ENCODE measurements around the gene AQP12B.
"Not testable (repeated sequence)": the region's sequence is repeated elsewhere in the genome, so short reads cannot be mapped to it uniquely, and the experiment has no call there.

Gene AQP12B

GRCh38 chr2:240682431-240683224 is at the start of gene AQP12B:
Gene AQP12B, minus strand, starts transcription at chr2:240682885. Its CDS starts 48 bp downstream, at chr2:240682837.
- not testable (repeated sequence) for DNase-seq (ENCODE audit: low read depth in 1 of 2, low spot score in 1 of 2)

DNA sequence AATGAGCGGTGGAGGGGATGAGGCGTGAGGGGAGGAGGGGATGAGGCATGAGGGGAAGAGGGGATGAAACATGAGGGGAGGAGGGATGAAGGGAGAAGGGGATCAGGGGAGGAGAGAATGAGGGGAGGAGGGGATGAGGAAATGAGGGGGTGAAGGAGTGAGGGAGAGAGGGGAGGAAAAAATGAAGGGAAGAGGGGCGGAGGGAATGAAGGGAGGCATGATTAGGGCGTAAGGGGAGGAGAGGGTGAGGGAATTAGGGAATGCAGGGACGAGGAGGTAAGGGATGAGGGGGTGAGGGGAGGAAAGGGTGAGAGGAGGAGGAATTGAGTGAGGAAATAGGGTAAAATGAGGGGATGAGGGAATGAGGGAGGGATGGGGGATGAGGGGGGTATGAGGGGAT is 49.5 kb upstream of the AQP12B start:
- no peak for DNase-seq (ENCODE audit: low read depth in 1 of 2, low spot score in 1 of 2)

DNA sequence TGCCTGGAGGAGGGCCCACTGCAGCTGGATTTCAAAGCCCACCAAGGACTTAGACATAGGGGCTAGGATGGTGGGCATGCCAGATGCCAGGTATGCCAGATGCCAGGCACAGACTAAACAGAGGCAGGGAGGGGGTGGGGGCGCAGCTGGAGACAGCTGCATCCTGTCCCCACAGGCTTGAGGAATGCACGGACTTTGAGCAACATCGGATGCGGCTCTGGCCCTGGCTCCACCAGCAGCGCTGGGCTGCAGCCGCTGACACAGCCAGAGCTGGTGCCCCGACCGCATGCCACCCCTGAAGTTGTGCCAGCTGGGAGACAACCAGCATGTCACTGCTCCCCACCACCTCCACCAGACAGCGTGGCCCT is 48.5 kb upstream of the AQP12B start:
- no peak for DNase-seq (ENCODE audit: low read depth in 1 of 2, low spot score in 1 of 2)

DNA sequence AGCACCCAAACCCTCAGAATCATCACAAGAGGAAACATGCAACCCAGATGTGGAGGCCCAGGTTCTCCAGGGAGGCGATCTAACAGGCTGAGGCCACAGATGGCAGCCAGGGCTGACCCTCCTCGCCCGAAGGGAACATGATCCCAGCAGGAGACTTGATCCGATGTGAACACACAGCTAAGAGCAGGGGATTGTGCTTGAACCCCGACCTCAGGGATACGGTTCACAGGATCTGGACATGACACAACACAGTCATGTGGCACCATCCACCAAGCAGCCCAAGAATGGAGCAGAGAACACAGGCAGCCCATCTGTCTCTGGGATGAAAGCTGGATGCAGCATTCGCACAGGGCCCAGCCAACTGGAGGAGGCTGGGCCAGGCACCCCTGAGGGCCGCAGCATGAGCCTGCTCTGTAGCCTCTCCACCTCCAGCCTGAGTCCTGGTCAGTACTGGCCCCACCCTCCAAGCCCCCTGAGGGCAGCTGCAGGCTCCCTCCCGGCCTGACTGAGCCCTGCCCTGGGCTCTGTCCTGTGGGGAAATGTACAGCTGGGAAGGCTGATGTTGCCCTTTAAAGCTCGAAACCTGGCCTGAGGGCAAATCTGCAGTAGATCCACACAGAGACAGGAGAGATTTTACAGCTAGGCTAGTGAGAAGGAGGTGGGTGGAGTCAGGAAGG is 48.0 kb upstream of the AQP12B start:
- no peak for DNase-seq (ENCODE audit: low read depth in 1 of 2, low spot score in 1 of 2)

DNA sequence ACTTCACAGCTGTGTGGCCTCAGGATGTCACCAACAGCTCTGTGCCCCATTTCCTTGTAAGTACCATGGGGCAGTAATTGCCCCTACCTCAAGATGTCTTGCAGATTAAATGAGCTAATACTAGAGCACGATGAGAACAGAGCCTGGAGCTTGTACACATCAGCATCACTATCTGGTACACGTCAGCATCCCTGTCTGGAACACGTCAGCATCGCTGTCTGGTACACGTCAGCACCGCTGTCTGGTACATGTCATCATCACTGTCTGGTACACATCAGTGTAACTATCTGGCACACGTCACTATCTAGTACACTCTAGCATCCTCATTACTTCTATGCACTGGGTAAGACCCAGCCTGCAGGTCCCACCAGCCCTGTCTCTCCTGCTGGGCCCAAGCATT is 46.1 kb upstream of the AQP12B start:
- no peak for DNase-seq (ENCODE audit: low read depth in 1 of 2, low spot score in 1 of 2)

DNA sequence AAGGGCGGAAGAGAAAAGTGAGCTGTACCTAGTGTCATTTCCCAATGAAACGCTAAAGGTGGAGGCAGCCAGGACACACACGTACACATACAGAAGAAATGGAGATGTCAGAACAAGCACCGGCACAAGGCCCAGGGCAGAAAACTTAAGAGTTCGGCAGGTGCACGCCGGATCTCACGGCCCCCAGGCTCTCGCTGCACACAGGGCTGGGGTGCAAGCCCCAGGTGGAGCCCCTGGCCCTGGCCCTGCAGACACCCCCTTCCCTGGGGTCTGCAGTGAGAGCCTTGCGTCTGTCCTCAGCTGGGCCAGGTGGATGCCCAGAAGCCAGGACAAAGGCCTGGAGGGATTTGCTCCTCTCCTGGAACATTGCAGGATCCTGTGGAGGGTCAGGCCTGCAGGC is 45.7 kb upstream of the AQP12B start:
- no peak for DNase-seq (ENCODE audit: low read depth in 1 of 2, low spot score in 1 of 2)

- DNase-seq (ENCODE audit: low read depth in 1 of 2, low spot score in 1 of 2) = no peak
These were observed 45.2 kb upstream of the AQP12B start for GRCh38 chr2:240727913-240728312.

GRCh38 chr2:240727439-240727838 is 44.8 kb upstream of the AQP12B start:
- no peak for DNase-seq (ENCODE audit: low read depth in 1 of 2, low spot score in 1 of 2)

DNA sequence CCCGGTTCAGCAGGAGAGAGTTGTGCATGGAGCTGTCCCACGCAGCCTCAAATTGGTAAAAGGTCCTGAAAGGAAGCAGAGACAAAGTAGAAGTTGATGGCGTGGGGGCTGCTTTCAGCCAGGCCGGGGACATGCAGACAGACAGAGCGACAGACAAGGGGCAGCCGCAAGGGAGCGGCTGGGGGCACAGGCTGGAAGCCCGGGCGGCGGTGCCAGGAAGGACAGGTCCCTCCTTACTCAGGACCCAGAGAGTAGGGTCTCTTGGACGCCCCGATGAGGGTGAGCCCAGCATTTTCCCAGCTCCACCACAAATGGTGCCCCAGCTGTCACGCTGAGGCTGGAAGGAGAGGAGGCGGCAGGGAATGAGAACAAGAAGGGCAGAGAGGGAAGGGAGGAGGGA is 44.2 kb upstream of the AQP12B start:
- DNase-seq (ENCODE audit: low read depth in 1 of 2, low spot score in 1 of 2) = no peak

DNA sequence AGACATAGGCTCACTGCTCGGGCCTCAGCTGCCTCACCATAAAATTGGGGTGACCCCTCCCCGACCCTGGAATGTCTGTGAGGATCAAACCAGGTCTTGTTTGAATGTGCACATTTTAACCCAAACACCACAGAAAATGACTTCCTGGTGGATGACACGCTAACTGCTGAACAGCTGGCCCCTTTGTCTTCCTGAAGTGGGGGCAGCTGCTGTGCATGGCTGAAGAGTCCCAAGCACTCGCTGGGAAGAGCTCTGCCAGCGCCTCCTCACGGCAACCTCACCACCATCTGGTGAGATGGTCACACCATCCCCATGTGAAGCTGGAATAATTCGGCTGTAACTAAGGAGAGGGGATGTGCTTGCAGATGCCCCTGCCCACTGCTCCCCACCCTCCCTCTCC is 43.0 kb upstream of the AQP12B start:
- no peak for DNase-seq (ENCODE audit: low read depth in 1 of 2, low spot score in 1 of 2)

GRCh38 chr2:240725266-240725665 is 42.6 kb upstream of the AQP12B start:
- DNase-seq (ENCODE audit: low read depth in 1 of 2, low spot score in 1 of 2) = no peak

GRCh38 chr2:240724431-240724830 is 41.7 kb upstream of the AQP12B start:
- DNase-seq (ENCODE audit: low read depth in 1 of 2, low spot score in 1 of 2) = no peak

GRCh38 chr2:240723851-240724250 is 41.2 kb upstream of the AQP12B start:
- DNase-seq (ENCODE audit: low read depth in 1 of 2, low spot score in 1 of 2) = no peak

DNA sequence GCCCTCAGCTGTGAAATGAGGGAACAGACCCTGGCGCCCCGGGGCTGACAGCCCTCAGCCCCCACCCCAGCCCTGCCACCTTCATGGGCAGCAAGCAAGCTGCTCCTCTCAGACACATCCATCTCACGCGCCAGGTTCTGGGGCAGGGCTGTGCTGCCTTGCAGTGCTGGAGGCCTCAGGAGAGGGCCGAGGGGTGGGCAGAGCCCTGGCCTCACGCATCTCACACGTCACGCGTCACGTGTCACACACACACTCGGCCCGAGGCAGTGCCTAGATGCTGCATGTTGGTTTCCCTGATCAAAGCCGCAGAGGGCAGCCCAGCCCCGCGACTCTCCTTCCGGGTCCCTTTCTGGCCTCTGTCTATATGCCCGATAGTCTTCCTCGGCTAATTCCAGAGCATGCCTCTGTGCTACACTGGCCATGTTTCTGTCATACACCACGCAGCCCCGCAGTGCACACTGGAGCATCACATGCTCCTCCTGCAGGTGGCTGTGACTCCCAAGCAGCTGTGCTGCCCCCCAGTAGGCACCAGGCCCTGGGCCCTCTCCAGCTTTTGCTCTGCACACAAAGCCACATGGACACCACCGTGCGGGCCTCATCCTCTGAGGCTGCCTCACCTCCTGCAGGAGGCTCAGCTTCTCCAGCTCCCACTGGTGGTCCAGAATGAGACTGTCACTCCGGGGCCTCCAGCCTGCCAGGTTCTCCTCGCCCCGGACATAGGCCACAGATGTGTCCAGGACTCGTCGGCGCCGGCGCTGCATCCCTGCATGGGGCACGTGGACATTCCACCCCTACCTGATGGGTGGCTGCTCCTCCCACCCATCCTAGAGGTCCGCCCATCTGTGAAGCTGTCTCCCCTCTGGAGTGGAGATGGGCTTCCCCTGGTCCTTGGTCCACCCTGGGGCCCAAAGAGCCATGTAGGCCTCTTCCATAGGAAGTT is 40.4 kb upstream of the AQP12B start:
- no peak for DNase-seq (ENCODE audit: low read depth in 1 of 2, low spot score in 1 of 2)

- DNase-seq (ENCODE audit: low read depth in 1 of 2, low spot score in 1 of 2) = no peak
These were observed 39.7 kb upstream of the AQP12B start for GRCh38 chr2:240722376-240722775.

GRCh38 chr2:240721596-240722180 is 39.0 kb upstream of the AQP12B start:
- no peak for DNase-seq (ENCODE audit: low read depth in 1 of 2, low spot score in 1 of 2)

GRCh38 chr2:240720686-240721595 is 38.3 kb upstream of the AQP12B start:
- DNase-seq (ENCODE audit: low read depth in 1 of 2, low spot score in 1 of 2) = no peak

DNA sequence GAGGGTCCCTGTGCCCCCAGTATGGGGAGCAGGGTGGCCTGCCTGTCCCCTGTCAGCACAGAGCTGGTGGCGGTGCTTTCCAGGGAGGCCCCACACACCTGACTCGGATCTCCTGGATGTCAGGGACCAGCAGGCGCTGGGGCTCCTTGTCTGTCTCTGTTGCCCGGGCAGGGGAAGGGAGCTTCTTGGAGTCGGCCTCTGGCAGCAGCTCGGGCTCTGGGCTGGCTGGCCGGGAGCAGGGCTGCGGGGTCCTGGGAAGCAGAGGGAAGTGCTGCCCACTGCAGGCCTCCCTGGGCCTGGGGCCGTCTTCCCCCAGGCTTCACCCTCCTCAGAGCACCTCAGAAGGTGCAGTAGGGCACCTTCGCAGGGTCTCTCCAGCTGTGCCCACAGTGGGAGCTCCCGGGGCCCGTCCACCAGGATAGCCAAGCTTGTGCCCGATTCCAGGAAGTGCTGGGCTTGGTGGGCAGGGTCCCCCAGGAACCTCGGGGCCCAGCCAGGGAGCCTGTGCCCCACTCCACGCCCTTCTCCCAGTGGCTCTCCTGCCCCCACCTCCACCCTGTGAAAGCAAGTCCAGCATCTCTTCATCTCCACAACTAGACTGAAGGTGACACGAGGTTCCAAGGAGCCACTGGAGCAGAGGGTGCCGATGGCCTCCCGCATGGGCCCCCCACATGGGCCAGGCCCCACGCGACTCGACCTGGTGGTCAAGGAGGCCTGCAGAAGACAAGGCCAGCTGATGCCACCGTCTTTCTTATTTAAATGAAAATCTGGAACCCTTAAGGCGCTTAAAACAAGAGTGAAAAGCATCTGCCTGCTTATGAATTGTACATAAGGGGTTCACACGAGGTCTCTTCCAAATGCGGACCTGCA is 37.2 kb upstream of the AQP12B start:
- no peak for DNase-seq (ENCODE audit: low read depth in 1 of 2, low spot score in 1 of 2)

DNA sequence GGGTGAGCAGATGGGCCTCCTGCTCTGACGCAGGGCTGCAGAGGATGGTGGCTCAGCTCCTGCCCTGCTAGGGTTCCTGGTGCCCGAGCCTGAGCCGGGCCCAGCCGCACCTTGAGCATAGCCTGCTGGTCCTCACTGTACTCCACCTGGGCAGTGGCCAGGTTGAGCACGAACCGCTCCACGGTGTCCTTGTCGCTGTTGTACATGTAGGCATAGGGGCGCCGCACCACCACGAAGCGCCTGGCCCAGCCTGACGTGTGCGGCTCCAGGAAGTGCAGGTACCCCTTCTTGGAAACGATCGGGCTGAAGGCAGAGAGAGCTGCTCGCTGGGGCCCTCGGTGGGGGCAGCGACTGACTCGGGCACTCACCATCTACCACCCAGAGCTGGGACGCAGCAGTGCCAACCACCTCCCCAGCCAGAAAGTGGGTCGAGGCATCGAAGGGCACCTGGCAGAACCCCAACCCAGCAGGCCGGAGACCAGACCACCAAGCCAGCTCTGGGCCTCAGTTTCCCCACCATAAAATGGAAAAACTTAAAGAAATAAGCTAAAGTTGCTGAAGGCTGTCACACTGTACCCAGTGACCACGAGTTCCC is 36.3 kb upstream of the AQP12B start:
- no peak for DNase-seq (ENCODE audit: low read depth in 1 of 2, low spot score in 1 of 2)
